Left renal pelvis (tissue), 4 donors: ENCODE data around the gene TEX12. TPM values are rescaled to one million over a fixed set of nuclear protein-coding genes. Genes with fewer than 3 reads are reported as not detected.

Experiments
- DNase-seq, 4 donors: peaks; one replicate each; pipeline ENCODE4 v3.0.0-alpha.2; 2013; ENCODE audit warnings: low read depth in 4 of 4, low spot score in 3 of 4
- polyA plus RNA-seq, 4 donors: library from polyadenylated mRNA; unstranded; fragments of 120-200 nt; gene quantifications; one replicate each; pipeline ENCODE4 v1.2.1, GENCODE V29; 2013; ENCODE audit not compliant: insufficient read length in 4 of 4

The TEX12 gene
- polyA plus RNA-seq, 4 donors: 0.37 TPM; not detected in 3

- DNase-seq: no peak
Measured at GRCh38 chr11:112210890-112211289, 43.7 kb downstream of the TEX12 start.

- no peak for DNase-seq
Measured at GRCh38 chr11:112211536-112211935, 44.4 kb downstream of the TEX12 start.

DNA sequence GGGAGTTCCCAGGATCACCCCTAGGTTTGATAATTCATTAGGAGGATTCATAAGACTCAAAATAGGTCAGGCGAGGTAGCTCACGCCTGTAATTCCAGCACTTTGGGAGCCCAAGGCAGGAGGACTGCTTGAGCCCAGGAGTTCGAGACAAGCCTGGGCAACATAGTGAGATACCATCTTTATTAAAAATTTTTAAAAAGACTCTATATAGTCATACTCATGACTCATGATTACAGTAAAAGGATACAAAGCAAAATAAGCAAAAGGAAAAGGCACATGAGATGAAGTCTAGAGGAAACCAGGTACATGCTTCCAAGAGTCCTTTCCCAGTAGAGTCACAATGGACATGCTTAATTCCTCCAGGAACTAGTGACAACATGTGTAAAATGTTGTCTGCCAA is 45.1 kb downstream of the TEX12 start:
- DNase-seq: no peak

- DNase-seq: no peak
Measured at GRCh38 chr11:112212710-112213109, 45.5 kb downstream of the TEX12 start.

DNA sequence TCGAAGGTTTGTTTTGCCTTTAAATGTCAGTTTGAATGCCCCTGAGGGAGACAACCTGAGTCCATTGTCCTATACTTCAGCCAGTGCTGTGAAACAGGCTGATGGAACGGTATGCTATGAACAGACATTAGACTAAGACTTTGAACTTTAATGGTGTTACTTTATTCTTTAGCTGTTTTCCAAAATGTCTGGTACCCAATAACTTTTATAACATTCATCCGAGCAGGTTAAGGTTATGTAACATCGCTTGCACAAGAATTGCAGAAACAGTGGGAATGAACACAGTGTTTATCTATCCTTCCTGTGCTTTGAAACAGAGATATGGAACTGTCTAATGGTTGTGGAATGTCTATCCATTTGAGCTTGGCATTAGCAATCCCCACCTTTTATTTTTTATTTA is 46.6 kb downstream of the TEX12 start:
- no peak for DNase-seq

DNA sequence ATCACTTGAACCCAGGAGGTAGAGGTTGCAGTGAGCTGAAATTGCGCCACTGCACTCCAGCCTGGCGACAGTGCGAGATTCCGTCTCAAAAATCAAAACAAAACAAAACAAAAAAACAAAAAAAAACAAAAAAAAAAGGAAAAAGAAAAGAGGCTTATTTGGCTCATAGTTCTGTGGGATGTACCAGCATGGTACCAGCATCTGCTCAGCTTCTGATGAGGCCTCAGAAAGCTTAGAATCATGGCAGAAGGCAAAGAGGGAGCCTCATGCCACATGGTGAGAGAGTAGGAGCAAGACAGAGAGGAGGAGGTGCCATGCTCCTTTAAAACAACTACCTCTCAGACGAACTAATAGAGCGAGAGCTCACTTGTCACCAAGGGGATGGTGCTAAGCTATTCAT is 48.4 kb downstream of the TEX12 start:
- DNase-seq: no peak

- no peak for DNase-seq
Measured at GRCh38 chr11:112216561-112217105, 49.5 kb downstream of the TEX12 start.

- DNase-seq: peak; percentile 41 to 66 (median 58)
Measured at GRCh38 chr11:112219476-112220232, 52.5 kb downstream of the TEX12 start.

DNA sequence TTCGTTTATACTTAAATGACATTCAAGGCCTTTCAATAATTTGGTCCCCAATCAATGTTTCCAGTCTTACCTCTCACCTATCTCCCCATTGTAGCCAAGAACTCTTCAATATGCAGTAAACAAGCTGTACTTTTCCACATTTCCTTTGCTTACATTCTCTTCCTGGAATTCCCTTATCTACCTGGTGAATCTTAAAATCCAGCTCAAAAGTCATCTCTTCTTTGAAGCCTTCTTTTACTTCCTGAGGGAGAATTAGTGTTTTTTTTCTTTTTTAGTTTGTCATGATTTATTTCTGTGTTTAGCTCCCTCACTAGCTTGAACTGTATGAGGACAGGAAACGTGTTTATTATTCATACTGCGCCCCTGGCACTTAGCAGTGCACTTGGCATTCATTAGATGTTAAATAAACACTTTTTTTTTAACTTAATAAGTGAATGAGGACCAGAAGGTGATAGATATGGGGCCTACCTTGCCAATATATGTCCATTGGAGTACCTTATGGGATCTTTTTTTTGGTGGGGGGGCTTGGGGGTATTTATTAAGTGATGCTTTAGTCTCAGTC is 54.2 kb downstream of the TEX12 start:
- no peak for DNase-seq

Other genes starting within 250 kb of the TEX12 start
- gene C11orf52, start 248.5 kb upstream of the TEX12 start, polyA plus RNA-seq: 10 to 100 TPM in 2 of 4 donors, 1 to 10 TPM in 1, under 1 TPM in 1; 0.85 to 12.1 (median 9.7) TPM
- 10 to 100 TPM; 16.0 to 19.7 (median 19.0) TPM for gene DIXDC1, start 230.0 kb upstream of the TEX12 start, polyA plus RNA-seq
- gene DLAT, start 142.0 kb upstream of the TEX12 start, polyA plus RNA-seq: 10 to 100 TPM; 31.3 to 57.1 (median 49.1) TPM
- gene PIH1D2, start 93.4 kb upstream of the TEX12 start, polyA plus RNA-seq: 10 to 100 TPM in 3 of 4 donors, 1 to 10 TPM in 1; 1.9 to 11.6 (median 10.4) TPM
- gene NKAPD1, start 93.1 kb upstream of the TEX12 start, polyA plus RNA-seq: 10 to 100 TPM; 33.0 to 59.7 (median 50.3) TPM
- 10 to 100 TPM; 45.7 to 79.0 (median 72.2) TPM for gene TIMM8B, start 80.6 kb upstream of the TEX12 start, polyA plus RNA-seq
- 100 to 1,000 TPM; 136 to 206 (median 186) TPM for gene SDHD, start 80.5 kb upstream of the TEX12 start, polyA plus RNA-seq
- gene IL18, start 3.3 kb upstream of the TEX12 start, polyA plus RNA-seq: 10 to 100 TPM in 2 of 4 donors, 1 to 10 TPM in 2; 1.6 to 14.3 (median 8.0) TPM
- 1 to 10 TPM; 2.9 to 7.6 (median 4.8) TPM for gene BCO2, start 8.1 kb downstream of the TEX12 start, polyA plus RNA-seq
- 10 to 100 TPM; 35.0 to 59.4 (median 57.1) TPM for gene PTS, start 59.1 kb downstream of the TEX12 start, polyA plus RNA-seq
- not detected for gene PLET1, start 93.5 kb downstream of the TEX12 start, polyA plus RNA-seq